HG03432 (cell line): ENCODE results near the gene EGLN2.
"Not testable (repeated sequence)": the region's sequence is repeated elsewhere in the genome, so short reads cannot be mapped to it uniquely, and the experiment has no call there.

Experiments
- ATAC-seq: cut with Tn5 transposase; IDR thresholded peaks from one replicate; pipeline ENCODE4 v1.9.1; 2021; ENCODE audit warnings: mild to moderate bottlenecking, moderate library complexity; ENCODE audit not compliant: unreplicated experiment

The EGLN2 gene

GRCh38 chr19:40776364-40776763 lies 22.6 kb upstream of the EGLN2 start:
- no peak for ATAC-seq

DNA sequence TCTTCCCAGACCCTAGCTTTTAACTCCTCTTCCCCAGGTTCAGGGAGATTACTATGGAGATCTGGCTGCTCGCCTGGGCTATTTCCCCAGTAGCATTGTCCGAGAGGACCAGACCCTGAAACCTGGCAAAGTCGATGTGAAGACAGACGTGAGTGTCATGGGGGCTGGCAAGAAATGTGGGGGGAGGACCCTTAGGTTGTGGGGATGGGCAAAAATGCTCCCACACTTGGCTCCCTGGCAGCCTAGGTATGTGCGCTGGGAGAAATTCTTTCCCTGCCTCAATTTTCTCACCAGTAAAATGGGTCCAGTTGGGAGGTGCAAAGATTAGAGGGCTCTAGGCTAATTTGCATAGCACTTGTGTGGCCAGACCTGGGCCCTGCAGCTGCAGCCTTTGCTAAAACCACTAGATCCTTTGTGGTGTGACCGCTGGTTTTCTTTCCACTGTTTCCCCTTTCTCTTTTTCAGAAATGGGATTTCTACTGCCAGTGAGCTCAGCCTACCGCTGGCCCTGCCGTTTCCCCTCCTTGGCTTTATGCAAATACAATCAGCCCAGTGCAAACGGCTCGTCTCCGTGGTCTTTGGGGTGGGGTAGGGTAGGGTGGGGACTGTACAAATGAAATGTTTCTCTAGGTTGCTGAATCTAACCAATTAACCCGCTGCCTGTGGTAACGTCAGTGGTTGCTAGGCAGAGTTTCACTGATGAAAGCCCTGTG lies 21.9 kb upstream of the EGLN2 start:
- peak; percentile 61 for ATAC-seq

GRCh38 chr19:40777645-40777936 lies 21.4 kb upstream of the EGLN2 start:
- no peak for ATAC-seq

DNA sequence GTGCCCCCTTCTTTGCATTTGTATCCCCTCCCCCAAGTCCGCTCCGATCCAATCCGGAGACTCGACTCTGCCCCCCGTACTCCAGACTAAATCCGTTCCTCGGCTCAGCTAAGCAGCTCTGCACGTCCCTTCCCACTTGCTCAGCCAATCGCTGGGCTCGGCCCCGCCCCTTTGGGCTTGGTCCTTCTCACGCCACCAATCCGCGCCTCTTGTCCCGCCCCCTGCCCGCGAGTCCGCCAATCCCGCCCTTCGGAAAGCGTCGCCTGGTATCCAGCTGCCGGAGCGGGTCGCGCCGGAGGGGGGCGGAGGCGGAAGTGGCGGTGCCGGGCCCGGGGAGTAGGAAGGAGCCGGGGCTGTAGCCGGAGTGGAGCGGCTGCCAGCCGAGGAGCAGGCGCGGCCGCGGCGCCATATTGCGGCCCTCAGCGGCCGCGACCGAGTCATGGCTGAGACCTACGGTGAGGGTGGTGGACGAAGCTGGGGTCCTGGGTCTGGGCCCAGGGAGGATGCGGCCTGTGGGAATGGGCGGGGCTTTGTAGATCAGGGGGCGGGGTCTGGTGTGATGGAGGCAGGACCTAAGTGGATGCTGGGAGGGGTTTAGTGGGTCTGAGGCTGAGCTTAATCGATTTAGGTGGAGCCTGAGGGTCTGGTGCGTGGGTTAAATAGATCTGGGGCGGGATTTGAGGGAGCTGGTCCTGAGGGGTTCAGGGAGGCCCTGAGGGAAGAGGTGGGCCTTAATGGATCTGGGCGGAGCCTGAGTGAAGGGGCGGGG lies 20.9 kb upstream of the EGLN2 start, which contains the start of gene RAB4B:
TSS of gene RAB4B (plus strand) at position 311 of the 769 bp plus-strand sequence. CDS start at position 440, 129 bp downstream.
- peak; percentile 65 for ATAC-seq

- no peak for ATAC-seq
These were observed 20.2 kb upstream of the EGLN2 start for GRCh38 chr19:40778706-40779284.

DNA sequence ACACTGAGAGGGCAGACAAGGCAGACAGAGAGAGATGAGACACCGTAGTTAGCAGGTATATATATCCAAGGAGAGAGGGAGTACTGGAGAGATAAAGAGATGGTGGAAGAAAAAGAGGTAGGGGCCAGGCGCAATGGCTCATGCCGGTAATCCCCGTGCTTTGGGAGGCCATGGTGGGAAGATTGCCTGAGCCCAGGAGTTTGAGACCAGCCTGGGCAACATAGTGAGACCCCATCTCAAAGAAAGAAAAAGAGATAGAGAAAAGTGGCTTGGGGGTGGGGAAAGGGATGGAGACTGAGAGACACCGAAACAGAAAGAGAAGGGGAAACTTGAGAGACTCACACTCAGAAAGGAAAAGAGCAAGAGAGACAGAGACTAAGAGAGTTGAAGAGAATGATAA lies 18.4 kb upstream of the EGLN2 start:
- no peak for ATAC-seq

GRCh38 chr19:40781140-40781539 lies 17.9 kb upstream of the EGLN2 start:
- ATAC-seq: no peak

DNA sequence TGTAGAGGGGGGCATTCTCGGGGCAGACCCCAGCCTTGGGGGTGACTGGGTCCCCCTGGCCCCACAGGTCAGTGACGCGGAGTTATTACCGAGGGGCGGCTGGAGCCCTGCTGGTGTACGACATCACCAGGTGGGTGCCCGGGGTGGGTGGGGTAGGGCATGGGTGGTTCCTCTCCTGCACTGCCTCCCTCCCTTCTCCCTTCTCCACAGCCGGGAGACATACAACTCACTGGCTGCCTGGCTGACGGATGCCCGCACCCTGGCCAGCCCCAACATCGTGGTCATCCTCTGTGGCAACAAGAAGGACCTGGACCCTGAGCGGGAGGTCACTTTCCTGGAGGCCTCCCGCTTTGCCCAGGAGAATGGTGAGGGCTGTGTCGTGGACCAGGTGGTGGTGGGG lies 15.3 kb upstream of the EGLN2 start:
- ATAC-seq: no peak

DNA sequence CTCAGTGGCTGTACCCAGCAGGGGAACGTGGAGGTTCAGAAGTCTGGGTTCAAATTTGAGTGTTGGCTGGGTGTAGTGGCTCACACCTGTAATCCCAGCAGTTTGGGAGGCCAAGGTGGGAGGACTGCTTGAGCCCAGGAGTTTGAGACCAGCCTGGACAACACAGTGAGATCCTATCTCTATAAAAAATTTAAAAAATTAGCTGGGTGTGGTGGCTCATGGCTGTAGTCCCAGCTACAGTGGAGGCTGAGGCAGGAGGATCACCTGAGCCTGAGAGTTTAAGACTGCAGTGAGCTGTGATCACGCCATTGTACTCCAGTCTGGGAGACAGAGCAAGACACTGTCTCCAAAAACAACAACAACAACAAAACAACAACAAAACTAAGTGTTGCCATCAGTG lies 14.8 kb upstream of the EGLN2 start:
- ATAC-seq: not testable (repeated sequence)

DNA sequence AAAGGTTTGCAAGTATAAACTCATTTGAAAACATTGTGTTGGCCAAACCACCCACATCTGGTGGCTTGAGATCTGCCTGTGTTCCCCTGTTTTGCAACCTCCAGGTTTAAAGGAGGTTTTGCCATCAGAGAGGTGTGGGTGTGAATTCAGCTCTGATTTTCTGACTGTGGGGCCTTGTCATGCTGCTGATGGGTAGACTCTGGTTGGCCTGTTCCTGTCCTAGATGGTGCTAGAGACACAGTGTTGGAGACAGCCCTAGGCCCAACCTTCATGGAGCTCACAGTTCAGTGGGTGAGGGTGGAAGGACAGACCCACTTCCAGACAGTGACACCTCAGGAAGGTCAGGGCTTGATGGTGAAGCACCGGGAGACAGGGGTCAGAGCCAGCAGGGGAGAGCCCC lies 13.5 kb upstream of the EGLN2 start:
- ATAC-seq: no peak

DNA sequence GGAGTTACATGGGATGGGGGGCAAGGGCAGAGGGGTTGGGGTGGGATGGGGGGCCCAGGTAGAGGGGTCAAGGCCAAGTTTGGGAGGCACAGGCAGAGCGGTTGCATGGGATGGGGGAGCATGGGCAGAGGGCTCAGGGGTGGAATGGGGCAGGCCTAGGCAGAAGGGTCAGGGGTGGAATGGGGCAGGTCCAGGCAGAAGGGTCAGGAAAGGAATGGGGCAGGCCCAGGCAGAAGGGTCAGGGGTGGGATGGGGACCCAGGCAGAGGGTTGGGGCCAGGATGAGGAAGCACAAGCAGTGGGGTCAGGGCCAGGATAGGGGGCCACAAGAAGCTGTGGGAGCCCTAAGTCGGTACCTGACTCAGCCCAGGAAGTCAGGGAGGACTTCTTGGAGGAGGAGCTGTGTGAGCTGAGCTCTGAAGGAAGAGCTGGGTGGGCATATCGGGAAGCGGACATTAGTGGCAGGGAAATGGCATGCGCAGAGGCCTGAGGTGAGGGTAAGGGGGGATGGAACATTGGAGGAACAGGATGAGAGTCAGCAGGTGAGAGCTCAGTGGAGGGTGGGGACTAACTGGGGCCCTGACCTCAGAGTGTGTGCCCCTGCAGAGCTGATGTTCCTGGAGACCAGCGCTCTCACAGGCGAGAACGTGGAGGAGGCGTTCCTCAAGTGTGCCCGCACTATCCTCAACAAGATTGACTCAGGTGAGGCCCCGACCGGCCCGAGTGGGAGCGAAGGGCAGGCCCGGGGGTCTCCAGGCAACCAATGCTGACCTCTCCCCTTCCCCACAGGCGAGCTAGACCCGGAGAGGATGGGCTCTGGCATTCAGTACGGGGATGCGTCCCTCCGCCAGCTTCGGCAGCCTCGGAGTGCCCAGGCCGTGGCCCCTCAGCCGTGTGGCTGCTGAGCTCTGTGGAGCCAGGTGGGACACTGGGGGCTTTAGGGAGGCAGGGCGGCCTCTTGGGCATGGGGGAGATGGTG lies 12.6 kb upstream of the EGLN2 start:
- ATAC-seq: no peak

- no peak for ATAC-seq
These were observed 7.6 kb upstream of the EGLN2 start for GRCh38 chr19:40791349-40791748.

DNA sequence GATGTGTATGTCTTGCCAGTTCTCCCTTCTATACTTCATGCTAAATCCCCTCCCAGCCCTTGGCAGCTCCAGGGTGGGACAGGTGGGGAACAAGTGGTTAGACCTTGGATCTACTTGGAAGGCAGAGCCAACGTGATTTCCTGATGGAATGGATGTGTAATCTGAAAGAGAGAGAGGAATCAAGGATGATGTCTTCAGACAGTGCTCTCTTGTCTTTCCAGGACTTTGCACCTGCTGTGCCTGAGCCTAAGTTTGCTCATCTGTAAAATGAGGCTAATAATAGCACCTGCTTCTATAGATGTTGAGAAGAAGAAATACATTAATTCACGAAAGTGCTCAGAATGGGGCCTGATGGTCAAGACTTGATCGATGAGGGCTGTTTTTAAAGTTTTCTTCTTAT lies 7.0 kb upstream of the EGLN2 start:
- ATAC-seq: no peak

DNA sequence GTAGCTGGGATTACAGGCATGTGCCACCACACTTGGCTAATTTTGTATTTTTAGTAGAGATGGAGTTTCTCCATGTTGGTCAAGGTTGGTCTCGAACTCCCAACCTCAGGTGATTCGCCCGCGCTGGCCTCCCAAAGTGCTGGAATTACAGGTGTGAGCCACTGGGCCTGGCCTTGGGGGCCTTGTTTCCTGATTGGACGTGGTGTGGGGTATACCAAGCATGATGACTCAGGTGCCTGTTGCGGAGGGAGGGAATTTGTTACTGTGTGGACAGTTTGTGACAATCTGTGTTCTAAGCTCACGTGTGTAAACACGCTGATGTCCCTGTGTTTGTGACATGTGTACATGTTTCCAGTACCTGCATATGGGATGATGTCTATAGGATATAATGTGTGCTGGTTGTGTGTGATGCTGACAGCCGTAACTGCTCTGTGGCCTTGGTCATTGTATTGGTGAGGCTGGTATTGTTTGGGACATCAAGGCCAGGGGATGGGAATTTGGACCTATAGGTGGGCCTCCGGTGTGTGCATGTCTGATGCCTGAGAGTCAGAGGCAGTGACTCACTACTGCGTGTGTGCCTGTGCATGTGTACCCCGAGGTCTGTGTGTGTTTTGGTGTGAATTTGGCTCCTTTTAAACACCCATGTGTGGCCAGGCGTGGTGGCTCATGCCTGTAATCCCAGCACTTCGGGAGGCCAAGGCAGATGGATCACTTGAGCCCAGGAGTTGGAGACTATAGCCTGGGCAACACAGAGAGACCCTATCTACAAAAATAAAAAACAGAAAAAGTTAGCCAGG lies 1.6 kb upstream of the EGLN2 start:
- ATAC-seq: no peak

GRCh38 chr19:40797963-40798682 lies 868 bp upstream of the EGLN2 start:
- ATAC-seq: peak; percentile 24

DNA sequence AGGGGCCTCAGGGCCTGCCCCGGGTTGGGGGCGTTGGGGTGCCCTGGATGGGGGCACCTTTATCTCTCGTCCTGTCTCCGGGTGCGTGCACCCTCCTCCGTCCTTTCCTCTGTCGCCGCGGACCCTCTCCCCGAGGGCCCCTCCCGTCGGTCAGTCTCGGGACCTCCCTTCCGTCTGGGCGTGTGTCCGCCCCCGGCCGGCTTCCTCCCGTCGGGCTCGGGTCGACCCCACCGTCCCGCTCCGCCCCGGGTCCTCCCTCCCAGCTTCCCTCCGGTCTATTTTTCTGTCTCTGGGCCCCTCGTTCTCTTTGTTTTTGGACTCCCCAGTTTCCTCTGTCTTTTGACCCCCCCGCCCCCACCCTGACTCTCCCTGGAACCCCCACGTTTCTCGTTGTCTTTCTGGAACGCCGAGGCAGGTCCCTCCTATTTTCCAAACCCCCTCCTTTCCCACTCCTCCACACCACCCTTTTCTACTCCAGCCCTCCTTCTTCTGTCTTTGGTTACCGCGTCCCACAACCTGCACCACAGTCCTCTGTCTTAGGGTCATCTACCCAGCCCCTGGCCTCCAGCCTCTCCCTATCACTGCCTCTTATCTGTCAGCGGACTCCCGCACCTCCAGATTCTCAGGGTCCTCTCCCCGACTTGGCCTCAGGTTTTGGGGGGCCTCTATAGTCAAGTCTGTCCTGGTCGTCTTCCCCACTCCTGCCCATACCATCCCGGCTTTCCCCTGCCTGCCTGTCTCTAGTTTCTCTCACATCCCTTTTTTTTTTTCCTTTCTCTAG lies 757 bp downstream of the EGLN2 start:
- no peak for ATAC-seq

DNA sequence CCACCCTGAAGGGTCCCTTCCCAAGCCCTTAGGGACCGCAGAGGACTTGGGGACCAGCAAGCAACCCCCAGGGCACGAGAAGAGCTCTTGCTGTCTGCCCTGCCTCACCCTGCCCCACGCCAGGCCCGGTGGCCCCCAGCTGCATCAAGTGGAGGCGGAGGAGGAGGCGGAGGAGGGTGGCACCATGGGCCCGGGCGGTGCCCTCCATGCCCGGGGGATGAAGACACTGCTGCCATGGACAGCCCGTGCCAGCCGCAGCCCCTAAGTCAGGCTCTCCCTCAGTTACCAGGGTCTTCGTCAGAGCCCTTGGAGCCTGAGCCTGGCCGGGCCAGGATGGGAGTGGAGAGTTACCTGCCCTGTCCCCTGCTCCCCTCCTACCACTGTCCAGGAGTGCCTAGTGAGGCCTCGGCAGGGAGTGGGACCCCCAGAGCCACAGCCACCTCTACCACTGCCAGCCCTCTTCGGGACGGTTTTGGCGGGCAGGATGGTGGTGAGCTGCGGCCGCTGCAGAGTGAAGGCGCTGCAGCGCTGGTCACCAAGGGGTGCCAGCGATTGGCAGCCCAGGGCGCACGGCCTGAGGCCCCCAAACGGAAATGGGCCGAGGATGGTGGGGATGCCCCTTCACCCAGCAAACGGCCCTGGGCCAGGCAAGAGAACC lies 1.5 kb downstream of the EGLN2 start:
- no peak for ATAC-seq

GRCh38 chr19:40800997-40801377 lies 2.0 kb downstream of the EGLN2 start:
- ATAC-seq: no peak
